Endothelial cell of umbilical vein (primary cell): ENCODE data around the gene TRIM17.

ENCODE experiments used
- CTCF ChIP-seq, 2 donors: IDR thresholded peaks; 1 replicate in 1 of 2; 2 replicates in 1 of 2; pipeline ENCODE4 v1.5.1; 2011; ENCODE audit warnings: low read length in 2 of 2, mild to moderate bottlenecking in 2 of 2, moderate library complexity in 2 of 2, control low read depth in 1 of 2, inconsistent platforms in 1 of 2, low read depth in 1 of 2; ENCODE audit not compliant: insufficient read depth in 1 of 2; ENCODE audit errors: extremely low read depth in 1 of 2
- JUN ChIP-seq: IDR thresholded peaks from 2 replicates; pipeline ENCODE4 v1.6.1; 2011; ENCODE audit warnings: borderline replicate concordance, low read depth; ENCODE audit not compliant: insufficient read length, insufficient read depth

GRCh38 chr1:228394571-228395394 lies 21.9 kb downstream of the TRIM17 start:
- TF ChIP-seq CTCF (IDR thresholded peaks at IDR 0.05; ENCODE audit: extremely low read depth in 1 of 2, insufficient read depth in 1 of 2, low read depth in 1 of 2, low read length in 2 of 2) (no peak), JUN (no peak)
